ENCODE data around the gene IL1RAPL2. TPM values are rescaled to one million over a fixed set of nuclear protein-coding genes. Genes with fewer than 3 reads are reported as not detected.

The IL1RAPL2 gene
- total and polyA plus RNA-seq, 2 of the 8 experiments (the other 6 are each of a cell fraction or from before 2014, with no cell fraction given), result 0.20 to 1.3 TPM

DNA sequence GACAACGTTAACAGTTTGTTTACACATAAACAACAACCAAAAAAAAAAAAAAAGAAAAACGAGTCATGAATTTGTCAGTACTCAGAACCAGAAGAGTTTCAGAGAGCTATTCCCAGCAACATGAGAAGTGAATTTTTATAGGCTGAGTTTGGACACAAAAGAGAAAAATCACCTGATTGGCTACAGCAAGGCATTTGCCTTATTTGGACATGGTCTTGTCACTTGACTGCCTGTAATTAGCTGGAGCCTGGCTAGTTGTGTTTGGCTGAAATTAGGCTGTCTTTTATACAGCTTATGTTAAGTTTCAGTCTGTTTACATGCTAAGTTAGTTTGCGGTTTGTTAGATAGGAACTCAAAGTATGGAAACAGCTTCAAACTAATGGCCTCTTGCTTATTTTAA is 655.4 kb downstream of the IL1RAPL2 start:
- Histone ChIP-seq H4K20me1 (replicated peaks in 1 of 2; ENCODE audit: control insufficient read depth in 1 of 2, insufficient read depth in 2 of 2, low read length in 2 of 2) (no peaks in the 10 kb centered on the region), H2BK20ac (ENCODE audit: low read length) (no peak overlapping the region), H3K4me2 (ENCODE audit: insufficient read depth in 1 of 2, low read depth in 2 of 2, low read length in 2 of 2) (no peak overlapping the region), H3K23ac (ENCODE audit: insufficient read length) (no peak overlapping the region), H3K4ac (replicated peaks; ENCODE audit: insufficient read length, low read depth, low read length) (no peak overlapping the region), H3K4me3 (ENCODE audit: extremely low read depth in 1 of 4, insufficient read depth in 2 of 4, low read depth in 3 of 4, low read length in 4 of 4) (no peak overlapping the region), H2BK120ac (replicated peaks; ENCODE audit: low read depth, low read length) (no peak overlapping the region), H3K79me1 (ENCODE audit: low read depth, low read length) (no peaks in the 10 kb centered on the region), H3K18ac (ENCODE audit: extremely low read depth, low read length) (no peak overlapping the region), H2BK5ac (ENCODE audit: low read depth, low read length) (no peak overlapping the region), H4K91ac (replicated peaks; ENCODE audit: insufficient read length, low read length) (no peak overlapping the region), H3K56ac (replicated peaks; ENCODE audit: insufficient read length, low read depth, low read length) (no peak overlapping the region), H3K27me3 (replicated peaks in 1 of 4; ENCODE audit: control insufficient read depth in 3 of 4, extremely low read depth in 1 of 4, insufficient read depth in 3 of 4, low read length in 3 of 4) (no peaks in the 10 kb centered on the region), H3K23me2 (ENCODE audit: low read depth, low read length) (no peaks in the 10 kb centered on the region), H4K5ac (ENCODE audit: insufficient read length, low read depth, low read length) (no peak overlapping the region), H2BK12ac (ENCODE audit: low read depth, low read length) (no peak overlapping the region), H2AK5ac (ENCODE audit: low read depth, low read length) (no peak overlapping the region), H3K14ac (ENCODE audit: insufficient read length) (no peak overlapping the region), H2BK15ac (ENCODE audit: low read length) (no peak overlapping the region), H3K79me2 (ENCODE audit: control insufficient read depth in 1 of 2, insufficient read depth in 2 of 2, low read length in 2 of 2) (no peaks in the 10 kb centered on the region), H4K8ac (ENCODE audit: extremely low read depth, insufficient read depth, low read length) (no peak overlapping the region), H3K9me3 (ENCODE audit: insufficient read depth in 2 of 2, low read depth in 1 of 2, low read length in 1 of 2) (peaks cover 0 to 7% of the 10 kb centered on the region in 2 experiments; a peak in 1 of 4 replicates), H3K9ac (replicated peaks in 1 of 4; ENCODE audit: extremely low read depth in 1 of 4, low read depth in 3 of 4, low read length in 3 of 4) (no peak overlapping the region), H3K4me1 (replicated peaks in 1 of 4; ENCODE audit: control insufficient read depth in 3 of 4, insufficient read depth in 4 of 4, low read length in 3 of 4) (no peaks in the 10 kb centered on the region), H3K36me3 (ENCODE audit: control insufficient read depth in 2 of 4, insufficient read depth in 4 of 4, low read length in 3 of 4) (no peaks in the 10 kb centered on the region), H2AFZ (ENCODE audit: low read length) (no peak overlapping the region), H3K27ac (ENCODE audit: low read depth, low read length) (no peak overlapping the region)
- ChIA-PET CTCF (ENCODE audit: partially characterized antibody) (no interaction called here), POLR2A (ENCODE audit: partially characterized antibody) (no interaction called here)
- WGBS, 2 experiments (ENCODE audit: extremely low coverage in 1 of 2, insufficient coverage in 1 of 2, insufficient read length in 1 of 2, insufficient replicate concordance in 2 of 2, low coverage in 1 of 2, low lambda C conversion rate in 2 of 2, missing lambda C conversion rate in 1 of 2), result 100% methylated on average over 1 of the region's 3 CpGs; no CpG with 5 or more reads in 1 of the 2 experiments
- FAIRE-seq, result peak; percentile 58
- peak; percentile 52 for TF ChIP-seq SRF (IDR thresholded peaks at IDR 0.05; ENCODE audit: low read depth, low read length)
- no peak for TF ChIP-seq JUND (IDR thresholded peaks at IDR 0.05; ENCODE audit: low read length)
- no peak for TF ChIP-seq FOSL1 (IDR thresholded peaks at IDR 0.05; ENCODE audit: insufficient read depth, low read depth, low read length)
- no peak for DNase-seq (ENCODE audit: low read depth in 1 of 2, low spot score in 2 of 2)

Data from H1 (cell line).